HG03066 (cell line): ENCODE measurements around the gene PTPRG.
A peak's percentile ranks its signal among the peaks of the same experiment; 100 is the strongest.
"Not testable (repeated sequence)": the region's sequence is repeated elsewhere in the genome, so short reads cannot be mapped to it uniquely, and the experiment has no call there.

ENCODE experiments used
- ATAC-seq: cut with Tn5 transposase; IDR thresholded peaks from one replicate; pipeline ENCODE4 v1.9.1; 2021; ENCODE audit warnings: low read depth; ENCODE audit not compliant: unreplicated experiment

Gene PTPRG

DNA sequence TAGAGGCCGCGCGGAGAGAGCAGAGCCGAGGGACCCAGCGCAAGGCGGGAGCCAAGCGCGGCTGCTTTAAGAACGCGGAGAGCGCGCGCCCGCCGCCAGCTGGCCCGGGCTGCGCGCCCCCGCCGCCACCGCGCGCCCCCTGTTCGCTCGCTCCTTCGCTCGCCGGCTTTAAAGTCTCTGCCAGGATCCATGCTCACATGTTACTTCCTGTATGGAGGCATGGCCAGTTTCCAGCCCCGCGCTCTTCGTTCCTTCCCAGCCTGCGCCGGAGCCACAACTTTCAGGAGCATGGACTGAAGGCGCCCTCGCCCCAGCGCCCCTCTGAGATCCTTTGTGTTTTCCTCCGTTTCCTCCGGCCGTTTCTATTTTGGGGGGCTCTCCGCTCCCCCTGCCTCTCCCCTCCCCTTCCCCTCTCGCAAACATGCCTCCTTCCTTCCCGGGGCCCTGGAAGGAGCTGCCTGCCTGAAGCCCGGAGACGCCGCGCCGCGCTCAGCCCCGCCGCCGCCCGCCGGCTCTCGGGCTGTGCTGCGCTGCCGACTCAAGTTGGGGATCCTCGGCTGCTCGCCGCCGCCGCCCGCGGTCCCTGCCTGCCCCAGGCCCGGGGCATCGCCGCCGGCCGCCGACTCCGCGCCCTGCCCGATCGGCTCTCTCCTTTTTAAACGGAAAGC is at the start of gene PTPRG:
Gene PTPRG, plus strand, starts transcription at position 198 of the 668 bp plus-strand sequence. CDS start 717 bp downstream, outside the sequence.
- no peak for ATAC-seq

GRCh38 chr3:61518590-61518989 is 42.8 kb upstream of the PTPRG start:
- no peak for ATAC-seq

DNA sequence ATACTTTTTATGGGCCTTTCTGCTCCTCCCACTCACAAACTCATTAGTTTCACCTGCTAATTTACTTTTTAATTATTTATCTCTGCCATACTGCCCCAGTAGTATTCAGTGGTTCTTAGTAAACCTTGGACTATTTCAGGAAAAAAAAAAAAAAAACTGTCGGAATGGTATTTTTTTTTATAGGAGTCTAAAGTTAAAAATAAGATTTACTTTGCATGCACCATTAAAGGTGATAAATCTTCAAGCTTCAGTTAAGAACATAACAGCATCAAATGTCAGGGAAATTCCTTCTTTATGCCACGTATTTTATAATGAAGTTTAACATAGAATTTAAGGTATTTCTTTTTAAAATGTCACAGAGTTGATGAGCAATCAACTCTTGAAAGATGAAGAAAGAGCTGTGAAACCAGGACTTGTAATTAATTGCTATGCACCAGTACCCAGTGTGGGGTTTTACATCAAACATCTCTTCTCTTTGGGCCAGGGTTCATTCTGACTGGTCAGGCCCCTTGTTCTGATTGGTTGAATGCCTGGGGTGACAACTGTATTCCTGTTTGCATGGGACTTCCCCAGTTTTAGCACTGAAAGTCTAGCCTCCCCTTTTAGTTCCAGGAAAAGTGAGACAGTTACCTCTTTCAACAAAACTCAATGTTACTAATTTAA is 40.3 kb upstream of the PTPRG start:
- ATAC-seq, result peak; percentile 90

DNA sequence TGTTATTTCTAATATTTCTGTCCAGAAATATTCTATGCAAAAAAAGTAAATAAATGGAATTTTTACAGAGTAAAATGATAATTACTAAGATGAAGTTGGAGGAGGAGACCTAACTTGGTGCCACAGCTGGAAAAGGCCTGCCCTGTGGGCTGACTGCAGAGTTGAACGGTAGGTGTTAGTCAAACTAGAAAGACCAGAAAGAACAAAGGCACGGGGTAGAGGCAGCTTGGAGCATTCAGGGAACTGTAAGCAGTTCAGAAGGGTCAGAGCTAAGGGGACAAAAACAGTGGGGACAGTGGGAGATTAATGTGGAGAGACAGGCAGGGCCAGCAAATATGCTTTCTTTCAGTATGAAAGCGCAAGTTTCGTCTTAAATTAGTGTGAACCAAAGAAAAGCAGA is 39.3 kb upstream of the PTPRG start:
- no peak for ATAC-seq

GRCh38 chr3:61522626-61523025 is 38.7 kb upstream of the PTPRG start:
- no peak for ATAC-seq

DNA sequence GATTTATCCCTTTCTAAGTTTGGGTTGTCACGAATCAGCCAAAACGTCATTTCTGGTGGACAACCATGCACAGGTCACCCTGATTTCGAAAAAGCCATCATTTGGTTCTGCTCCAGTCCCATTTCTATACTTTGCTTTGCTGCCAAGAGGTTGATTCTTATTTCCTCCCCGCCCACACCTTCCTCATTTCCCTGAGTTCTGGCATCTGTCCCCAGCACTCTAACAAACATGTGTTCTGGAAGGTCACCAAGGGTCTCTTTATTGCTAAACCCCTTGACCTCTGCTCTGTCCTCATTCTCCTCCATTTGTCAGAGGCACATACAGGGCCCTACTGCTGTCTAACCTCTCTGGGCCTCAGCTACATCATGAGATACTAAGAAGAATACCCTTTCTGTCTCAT is 36.4 kb upstream of the PTPRG start:
- no peak for ATAC-seq

- no peak for ATAC-seq
Observed at GRCh38 chr3:61526308-61526707, 35.1 kb upstream of the PTPRG start.

DNA sequence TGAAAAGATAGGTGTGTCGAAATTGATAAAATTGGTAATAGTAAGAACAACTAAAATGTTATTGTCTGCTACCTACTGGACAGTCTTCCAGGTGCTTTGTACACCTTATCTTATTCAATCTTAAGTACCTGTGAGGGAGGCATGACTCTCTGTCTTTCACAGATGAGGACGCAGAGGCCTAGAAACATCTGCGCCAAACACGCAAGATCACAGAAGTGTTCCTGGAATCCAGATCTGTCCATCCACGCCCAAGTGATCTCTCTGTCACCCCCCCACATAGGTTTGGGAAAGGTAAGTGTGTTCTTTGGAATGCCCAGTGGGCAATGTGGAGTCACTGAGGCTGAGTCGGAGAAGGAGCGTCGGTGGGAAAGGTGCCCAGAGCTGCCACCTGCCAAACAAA is 34.4 kb upstream of the PTPRG start:
- no peak for ATAC-seq

- no peak for ATAC-seq
Observed at GRCh38 chr3:61530355-61530754, 31.0 kb upstream of the PTPRG start.

- no peak for ATAC-seq
Observed at GRCh38 chr3:61531528-61531927, 29.8 kb upstream of the PTPRG start.

GRCh38 chr3:61532739-61533500 is 28.5 kb upstream of the PTPRG start:
- no peak for ATAC-seq

GRCh38 chr3:61535826-61536225 is 25.5 kb upstream of the PTPRG start:
- ATAC-seq, result no peak

- no peak for ATAC-seq
Observed at GRCh38 chr3:61537366-61537765, 24.0 kb upstream of the PTPRG start.

GRCh38 chr3:61538486-61538885 is 22.9 kb upstream of the PTPRG start:
- no peak for ATAC-seq

- no peak for ATAC-seq
Observed at GRCh38 chr3:61541694-61542093, 19.7 kb upstream of the PTPRG start.

DNA sequence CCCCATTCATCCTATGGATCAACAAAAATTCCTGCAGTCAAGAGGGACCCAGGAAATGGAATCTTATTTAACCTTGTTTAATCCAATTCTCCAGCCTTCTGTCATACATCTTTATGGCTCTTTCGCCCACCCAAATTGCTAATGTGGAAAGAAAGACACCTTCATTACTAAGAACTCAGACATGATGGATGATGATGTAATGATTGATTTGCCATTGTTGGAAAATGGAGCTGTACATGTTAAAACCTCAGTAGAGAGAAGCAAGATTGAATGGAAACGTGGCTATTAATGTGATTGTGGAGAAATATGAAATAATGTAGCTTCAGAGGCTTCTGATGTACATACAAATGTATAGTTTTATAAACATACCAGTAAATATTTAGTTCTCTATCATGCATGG is 15.7 kb upstream of the PTPRG start:
- ATAC-seq, result no peak

DNA sequence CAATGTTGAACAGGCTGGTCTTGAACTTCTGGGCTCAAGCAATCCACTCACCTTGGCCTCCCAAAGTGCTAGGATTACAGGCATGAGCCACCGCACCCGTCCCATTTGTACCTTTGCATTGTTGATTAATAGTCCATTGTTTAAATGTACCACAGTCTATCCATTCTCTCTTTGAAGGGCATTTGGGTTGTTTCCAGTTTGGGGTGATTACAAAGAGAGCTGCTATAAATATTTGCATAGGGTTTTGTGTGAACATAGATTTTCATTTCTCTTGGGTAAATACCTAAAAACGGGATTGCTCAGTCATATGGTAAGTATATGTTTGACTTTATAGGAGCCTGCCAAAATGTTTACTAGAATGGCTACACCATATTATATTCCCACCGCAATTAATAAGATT is 13.7 kb upstream of the PTPRG start:
- ATAC-seq, result no peak

- not testable (repeated sequence) for ATAC-seq
Observed at GRCh38 chr3:61552704-61553103, 8.7 kb upstream of the PTPRG start.

DNA sequence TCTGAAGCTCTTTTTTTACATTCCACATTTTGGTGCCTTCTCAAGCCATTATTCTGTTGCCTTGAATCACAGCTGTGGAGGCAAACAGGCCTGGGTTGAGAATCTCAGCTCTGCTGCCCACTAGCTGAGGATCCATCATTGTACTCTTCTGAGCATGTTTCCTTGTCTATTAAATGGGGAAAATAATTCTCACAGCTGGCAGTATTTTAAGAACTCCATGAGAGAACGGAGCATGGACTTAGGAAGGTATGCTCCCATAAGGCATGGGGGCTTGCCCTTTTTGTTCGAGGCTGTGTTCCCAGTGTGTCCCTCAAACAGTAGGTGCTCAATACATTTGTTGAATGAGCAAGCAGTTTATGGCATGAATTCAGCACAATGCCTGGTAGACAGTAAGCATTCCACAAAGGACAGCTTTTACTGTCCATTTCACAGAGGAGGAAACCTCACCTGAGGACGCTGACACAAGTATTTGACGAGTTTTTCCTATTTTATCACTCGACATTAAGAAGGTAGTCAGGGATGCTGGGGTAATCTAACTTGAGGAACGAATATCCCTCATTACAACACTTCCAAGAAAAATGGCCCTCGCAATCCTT is 2.1 kb upstream of the PTPRG start:
- no peak for ATAC-seq

DNA sequence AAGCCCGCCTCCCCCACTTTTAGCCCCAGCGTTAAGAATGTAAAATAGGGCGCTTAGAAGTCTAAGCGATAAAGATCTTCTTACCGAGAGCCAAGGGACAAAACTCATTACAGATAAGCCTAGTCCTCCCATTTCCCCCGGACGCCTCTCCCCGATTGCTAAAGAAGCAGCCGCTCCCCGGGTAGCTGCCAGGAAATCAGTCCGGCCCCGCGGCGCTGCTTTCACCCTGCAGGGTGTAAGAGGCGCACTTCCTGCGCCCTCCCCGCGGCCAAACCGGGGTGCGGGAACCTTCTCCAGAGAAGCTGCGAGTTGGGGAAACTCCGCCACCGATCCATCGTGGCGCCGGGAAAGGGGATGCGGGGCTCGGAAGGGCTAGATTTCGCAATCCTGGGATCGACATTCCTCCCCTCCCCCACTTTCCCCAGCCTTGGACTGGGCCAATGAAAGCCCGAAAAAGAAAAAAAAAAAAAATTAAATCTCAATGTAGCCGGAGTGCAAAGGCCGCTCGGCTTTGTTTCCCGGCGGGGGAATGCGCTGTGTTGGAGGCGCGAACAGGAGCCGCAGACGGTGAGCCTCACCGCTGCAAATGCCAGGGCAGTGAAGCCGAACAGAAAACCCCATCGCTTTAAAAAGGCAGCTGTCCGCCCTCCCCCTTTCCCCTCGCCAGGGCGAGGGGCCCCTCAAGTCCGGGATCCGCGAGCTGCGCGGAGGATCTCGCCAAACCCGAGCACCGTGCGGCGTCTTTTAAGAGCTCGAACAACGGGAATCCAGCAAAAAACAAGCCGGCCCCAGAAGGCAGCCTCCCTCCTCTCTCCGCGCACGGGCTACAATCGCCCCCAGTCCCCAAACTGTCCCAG is 626 bp upstream of the PTPRG start:
- no peak for ATAC-seq
